Natural killer cell (primary cell): ENCODE measurements around the gene RRP1B. TPM values are rescaled to one million over a fixed set of nuclear protein-coding genes. Genes with fewer than 3 reads are reported as not detected.

Experiments used
- ATAC-seq, 3 donors: fragments of 150-1000 bp in 2 of 3; fragments of 200-7000 bp in 1 of 3; cut with Tn5 transposase; 1 replicate in 1 of 3; 2 replicates in 2 of 3; pipeline ENCODE4 v1.10.0; 2021; ENCODE audit warnings: mild to moderate bottlenecking in 2 of 3, moderate library complexity in 2 of 3
- DNase-seq, 2 donors: peaks; one replicate each; pipeline versions ENCODE4 v3.0.0 to v3.0.0-alpha.2; 2013 to 2021; ENCODE audit warnings: mixed read lengths in 1 of 2
- H3K27ac ChIP-seq: one replicate; pipeline ENCODE4 v1.5.1; 2013; ENCODE audit warnings: mild to moderate bottlenecking, low read length
- H3K27me3 ChIP-seq: one replicate; pipeline ENCODE4 v1.6.1; 2013; ENCODE audit warnings: low read length; ENCODE audit not compliant: control insufficient read depth, insufficient read depth
- H3K36me3 ChIP-seq: one replicate; pipeline ENCODE4 v1.6.1; 2013; ENCODE audit warnings: low read length; ENCODE audit not compliant: control insufficient read depth, insufficient read depth
- H3K4me1 ChIP-seq: one replicate; pipeline ENCODE4 v1.6.1; 2013; ENCODE audit warnings: low read length; ENCODE audit not compliant: control insufficient read depth, insufficient read depth
- H3K4me3 ChIP-seq: one replicate; pipeline ENCODE4 v1.5.1; 2013; ENCODE audit warnings: low read length
- H3K9me3 ChIP-seq: one replicate; pipeline ENCODE4 v1.6.1; 2013; ENCODE audit warnings: low read length; ENCODE audit not compliant: control insufficient read depth, insufficient read depth
- H3K27ac Mint-ChIP-seq, 2 donors: one replicate each; pipeline ENCODE4 v1.8.0; 2022; ENCODE audit warnings: mild to moderate bottlenecking in 2 of 2, mixed read lengths in 2 of 2, moderate library complexity in 1 of 2
- H3K27me3 Mint-ChIP-seq, 2 donors: one replicate each; pipeline ENCODE4 v1.8.0; 2022; ENCODE audit warnings: low read depth in 2 of 2, mixed read lengths in 2 of 2
- H3K36me3 Mint-ChIP-seq: one replicate; pipeline ENCODE4 v1.8.0; 2022; ENCODE audit warnings: mixed read lengths
- H3K4me1 Mint-ChIP-seq, 2 donors: one replicate each; pipeline ENCODE4 v1.8.0; 2022; ENCODE audit warnings: mixed read lengths in 2 of 2
- H3K4me3 Mint-ChIP-seq: one replicate; pipeline ENCODE4 v1.8.0; 2022; ENCODE audit warnings: mild to moderate bottlenecking, moderate library complexity, mixed read lengths
- H3K9me3 Mint-ChIP-seq, 2 donors: one replicate each; pipeline ENCODE4 v1.8.0; 2022; ENCODE audit warnings: mixed read lengths in 2 of 2
- WGBS: methylation state at CpG from one replicate; pipeline ENCODE4 v1.1.7; 2013; ENCODE audit warnings: missing lambda C conversion rate; ENCODE audit not compliant: insufficient coverage; 5-methylcytosine and 5-hydroxymethylcytosine counted together
- intact Hi-C: fragments of 100-400 bp; cut with micrococcal nuclease; formaldehyde crosslinking; loops from one replicate; pipeline ENCODE4 v1.14.2; 2022
- total RNA-seq, 4 donors: library from RNA; stranded (reverse); fragments of 120-200 nt in 1 of 4; gene quantifications; one replicate each; pipeline versions ENCODE4 v1.2.3 to v1.2.4, GENCODE V29; 2013 to 2022
- TF ChIP-seq, protein P1 (sequence below): fragments of 200-600 bp; IDR thresholded peaks from one replicate; pipeline ENCODE4 v1.8.0; 2022; ENCODE audit warnings: antibody characterized with exemption

RRP1B gene
- total RNA-seq, 3 donors from 2014 or later (not counting 1 experiment from before 2014, with no cell fraction given): 18.1 to 28.4 (median 25.0) TPM

DNA sequence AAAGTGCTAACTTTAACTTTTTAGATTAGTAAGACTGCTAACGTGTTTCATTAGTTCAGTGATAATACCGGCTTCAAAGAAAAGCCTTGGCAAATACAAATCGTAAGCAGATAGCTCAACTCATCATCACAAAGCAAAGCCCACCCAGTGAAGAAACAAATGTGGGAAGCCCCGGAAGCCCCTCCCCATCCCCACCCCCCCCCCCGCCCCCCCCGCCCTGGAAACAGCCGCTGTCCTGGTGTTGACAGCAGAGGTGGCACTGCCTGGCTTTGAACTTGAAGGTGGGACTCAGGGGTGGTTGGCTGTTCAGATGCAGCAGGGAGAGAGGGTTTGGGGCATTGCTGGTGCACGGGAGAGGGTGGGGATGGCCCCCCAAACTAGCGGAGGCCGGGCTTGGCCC, 73.7 kb downstream of the RRP1B start:
- Histone ChIP-seq H3K36me3 (peaks cover 4% of the 10 kb centered on the region), H3K9me3 (no peaks in the 10 kb centered on the region), H3K4me3 (peak overlapping the region; percentile 6), H3K27me3 (no peaks in the 10 kb centered on the region), H3K27ac (peak overlapping the region; percentile 78), H3K4me1 (peaks cover 59% of the 10 kb centered on the region)
- Mint-ChIP-seq H3K27me3 (no peaks in the 10 kb centered on the region), H3K4me3 (no peak overlapping the region), H3K27ac (no peak overlapping the region), H3K36me3 (no peaks in the 10 kb centered on the region), H3K4me1 (peaks cover 16 to 33% of the 10 kb centered on the region in 2 donors), H3K9me3 (no peaks in the 10 kb centered on the region)
- 55% methylated on average over 5 of the region's 10 CpGs for WGBS
- no peak for ATAC-seq
- TF ChIP-seq, protein P1, sequence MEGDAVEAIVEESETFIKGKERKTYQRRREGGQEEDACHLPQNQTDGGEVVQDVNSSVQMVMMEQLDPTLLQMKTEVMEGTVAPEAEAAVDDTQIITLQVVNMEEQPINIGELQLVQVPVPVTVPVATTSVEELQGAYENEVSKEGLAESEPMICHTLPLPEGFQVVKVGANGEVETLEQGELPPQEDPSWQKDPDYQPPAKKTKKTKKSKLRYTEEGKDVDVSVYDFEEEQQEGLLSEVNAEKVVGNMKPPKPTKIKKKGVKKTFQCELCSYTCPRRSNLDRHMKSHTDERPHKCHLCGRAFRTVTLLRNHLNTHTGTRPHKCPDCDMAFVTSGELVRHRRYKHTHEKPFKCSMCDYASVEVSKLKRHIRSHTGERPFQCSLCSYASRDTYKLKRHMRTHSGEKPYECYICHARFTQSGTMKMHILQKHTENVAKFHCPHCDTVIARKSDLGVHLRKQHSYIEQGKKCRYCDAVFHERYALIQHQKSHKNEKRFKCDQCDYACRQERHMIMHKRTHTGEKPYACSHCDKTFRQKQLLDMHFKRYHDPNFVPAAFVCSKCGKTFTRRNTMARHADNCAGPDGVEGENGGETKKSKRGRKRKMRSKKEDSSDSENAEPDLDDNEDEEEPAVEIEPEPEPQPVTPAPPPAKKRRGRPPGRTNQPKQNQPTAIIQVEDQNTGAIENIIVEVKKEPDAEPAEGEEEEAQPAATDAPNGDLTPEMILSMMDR: no peak
- DNase-seq: peak in 1 of 2 donors; percentile 78
- intact Hi-C loops: no loop called here

DNA sequence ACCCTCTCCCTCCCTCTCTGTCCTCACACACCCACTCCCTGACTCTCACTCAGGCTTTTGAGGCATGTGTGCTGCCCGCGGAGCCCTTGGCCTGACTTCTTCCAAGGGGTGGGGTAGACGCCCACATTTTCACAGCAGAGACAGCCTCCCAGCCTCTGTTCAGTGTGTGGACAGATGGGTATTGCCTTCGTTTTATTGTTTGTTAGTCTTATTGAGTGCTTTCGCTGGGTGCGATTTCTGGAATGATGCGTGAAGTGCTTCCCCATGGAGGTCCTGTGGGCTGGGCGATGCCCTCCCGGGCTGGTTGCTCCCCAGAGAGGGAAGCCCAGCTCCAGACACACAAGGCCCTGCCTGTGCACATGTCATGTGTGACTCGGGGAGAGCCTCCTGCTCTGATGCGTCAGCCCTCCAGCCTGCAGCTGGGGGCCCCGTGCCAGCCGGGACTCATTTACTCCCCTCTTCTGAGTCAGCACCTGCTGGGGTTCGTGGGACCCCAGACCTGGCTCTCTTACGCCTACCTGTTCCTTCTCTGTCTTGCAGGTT, 74.2 kb downstream of the RRP1B start:
- peaks cover 53% of the 10 kb centered on the region for H3K4me1 ChIP-seq
- no peak overlapping the region for H3K4me3 Mint-ChIP-seq

GRCh38 chr21:43734131-43734927, 75.0 kb downstream of the RRP1B start:
- no peak overlapping the region for H3K4me3 Mint-ChIP-seq
- 53% methylated on average over 25 of the region's 25 CpGs for WGBS
- intact Hi-C loops: no loop called here
- peak overlapping the region; percentile 78 for H3K27ac ChIP-seq
- H3K4me3 ChIP-seq: peak overlapping the region; percentile 6
- H3K9me3 Mint-ChIP-seq: no peaks in the 10 kb centered on the region
- no peaks in the 10 kb centered on the region for H3K9me3 ChIP-seq
- H3K27me3 ChIP-seq: no peaks in the 10 kb centered on the region
- TF ChIP-seq, protein P1: no peak
- ATAC-seq: peak in 1 of 3 donors; percentile 21
- peaks cover 6% of the 10 kb centered on the region for H3K36me3 ChIP-seq
- H3K4me1 Mint-ChIP-seq: peaks cover 16 to 21% of the 10 kb centered on the region in 2 donors
- H3K27ac Mint-ChIP-seq: peak overlapping the region in 1 of 2 donors; percentile 41
- H3K27me3 Mint-ChIP-seq: no peaks in the 10 kb centered on the region
- H3K4me1 ChIP-seq: peaks cover 46% of the 10 kb centered on the region
- DNase-seq: peak in 1 of 2 donors; percentile 59
- H3K36me3 Mint-ChIP-seq: no peaks in the 10 kb centered on the region

More for the DNA sequence above, 74.2 kb downstream of the RRP1B start:
- no peaks in the 10 kb centered on the region for H3K36me3 Mint-ChIP-seq
- Histone ChIP-seq H3K27me3 (no peaks in the 10 kb centered on the region), H3K36me3 (peaks cover 6% of the 10 kb centered on the region), H3K4me3 (peak overlapping the region; percentile 6), H3K27ac (peak overlapping the region; percentile 78), H3K9me3 (no peaks in the 10 kb centered on the region)
- TF ChIP-seq, protein P1: no peak
- DNase-seq (peak in 1 of 2 donors; percentile 67), ATAC-seq (no peak)
- H3K27ac Mint-ChIP-seq: peak overlapping the region in 1 of 2 donors; percentile 41
- WGBS: 65% methylated on average over 15 of the region's 15 CpGs
- no peaks in the 10 kb centered on the region for H3K9me3 Mint-ChIP-seq
- no peaks in the 10 kb centered on the region for H3K27me3 Mint-ChIP-seq
- peaks cover 16 to 28% of the 10 kb centered on the region in 2 donors for H3K4me1 Mint-ChIP-seq
- intact Hi-C loops: no loop called here
